Fibroblast of villous mesenchyme (primary cell): ENCODE results near the gene CNGA1. TPM values are rescaled to one million over a fixed set of nuclear protein-coding genes. Genes with fewer than 3 reads are reported as not detected.
"Not testable (repeated sequence)": the region's sequence is repeated elsewhere in the genome, so short reads cannot be mapped to it uniquely, and the experiment has no call there.

ENCODE experiments used
- DNase-seq: peaks from one replicate; pipeline ENCODE4 v3.0.0-alpha.2; 2010; ENCODE audit warnings: low read depth
- H3K4me3 ChIP-seq: 2 replicates; pipeline ENCODE4 v1.5.1; 2011; ENCODE audit warnings: low read depth, mild to moderate bottlenecking, low read length
- CTCF ChIP-seq: IDR thresholded peaks from 2 replicates; pipeline ENCODE4 v1.5.1; 2012; ENCODE audit warnings: low read depth, mild to moderate bottlenecking, low read length; ENCODE audit not compliant: insufficient read depth
- total RNA-seq: library from RNA; depleted of rRNA; stranded (reverse); fragments of >200 nt; gene quantifications from 2 replicates; pipeline ENCODE4 v1.2.3, GENCODE V29; 2012

CNGA1 gene
- total RNA-seq, 1 donor, result under 0.01 TPM

GRCh38 chr4:48011722-48012121, 4.8 kb downstream of the CNGA1 start:
- DNase-seq, result no peak
- H3K4me3 ChIP-seq, result no peak overlapping the region
- no peak for TF ChIP-seq CTCF

- not testable (repeated sequence) for DNase-seq, H3K4me3 ChIP-seq
These were observed 5.6 kb downstream of the CNGA1 start for GRCh38 chr4:48010906-48011305.

- no peak overlapping the region for H3K4me3 ChIP-seq
- TF ChIP-seq CTCF, result no peak
- no peak for DNase-seq
These were observed 8.4 kb downstream of the CNGA1 start for GRCh38 chr4:48008021-48008596.

- H3K4me3 ChIP-seq, result no peak overlapping the region
- DNase-seq, result no peak
- TF ChIP-seq CTCF, result no peak
These were observed 10.7 kb downstream of the CNGA1 start for GRCh38 chr4:48005781-48006180.

- not testable (repeated sequence) for H3K4me3 ChIP-seq
- TF ChIP-seq CTCF, result peak; percentile 59
- peak; percentile 22 for DNase-seq
These were observed 12.9 kb downstream of the CNGA1 start for GRCh38 chr4:48003568-48003967.

GRCh38 chr4:48002267-48002666, 14.2 kb downstream of the CNGA1 start:
- no peak overlapping the region for H3K4me3 ChIP-seq
- TF ChIP-seq CTCF, result no peak
- no peak for DNase-seq

- no peak overlapping the region for H3K4me3 ChIP-seq
- no peak for DNase-seq
- no peak for TF ChIP-seq CTCF
These were observed 20.5 kb downstream of the CNGA1 start for GRCh38 chr4:47996021-47996420.

GRCh38 chr4:47992475-47992874, 24.0 kb downstream of the CNGA1 start:
- not testable (repeated sequence) for DNase-seq, H3K4me3 ChIP-seq
